SH-SY5Y (cell line): ENCODE results near the gene ZSWIM6.

Experiments
- GATA2 ChIP-seq: IDR thresholded peaks from 2 replicates; pipeline ENCODE4 v1.6.1; 2011; ENCODE audit warnings: mild to moderate bottlenecking, low read depth, low read length
- GATA3 ChIP-seq: IDR thresholded peaks from 2 replicates; pipeline ENCODE4 v1.6.1; 2011; ENCODE audit warnings: low read depth, mild to moderate bottlenecking, low read length, moderate library complexity

DNA sequence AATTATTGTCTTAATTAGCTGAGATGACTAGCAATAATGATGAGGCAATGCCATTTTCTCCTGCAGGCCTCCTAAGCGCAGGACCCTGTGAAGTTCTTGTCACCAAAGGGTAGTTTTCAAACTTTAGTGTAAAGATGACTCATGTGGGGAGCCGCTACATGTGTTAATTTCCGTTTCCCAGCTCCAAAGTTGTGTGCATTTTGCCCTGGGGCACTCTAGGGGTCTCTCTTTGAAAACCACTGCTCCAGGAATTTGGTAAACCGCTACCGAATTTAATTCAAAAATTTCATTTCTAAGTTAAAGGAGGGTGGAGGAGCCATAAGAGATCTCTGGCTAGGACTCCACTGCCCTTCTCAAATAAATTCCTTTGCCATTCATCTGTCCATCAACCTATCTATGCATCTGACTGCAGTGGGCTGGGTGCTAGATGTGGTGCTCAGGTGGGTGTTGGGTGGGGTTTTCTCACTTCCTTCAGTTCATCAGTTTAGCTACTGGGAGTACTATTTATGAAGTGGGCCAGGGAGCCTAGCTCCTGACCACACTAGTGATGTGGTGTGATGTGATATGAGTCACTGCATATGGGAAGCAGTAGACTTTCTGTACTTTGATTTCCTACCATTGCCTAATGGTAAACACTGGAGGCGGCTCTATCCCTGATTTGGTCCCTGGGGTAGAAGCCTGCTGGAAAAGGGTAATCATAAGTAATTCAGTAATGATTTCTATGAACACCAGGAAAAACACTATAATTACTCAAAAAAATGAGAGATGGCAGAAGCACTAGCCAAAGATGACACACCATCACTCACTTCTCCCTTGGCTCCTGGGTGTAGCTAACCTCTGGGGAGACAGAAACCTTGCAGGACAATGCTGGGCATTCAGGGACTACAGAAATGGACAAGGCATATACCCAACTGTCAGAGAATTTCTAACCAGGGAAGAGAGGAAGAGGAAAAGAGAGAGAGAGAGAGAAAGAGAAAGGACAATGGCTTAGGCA, 4.0 kb upstream of the ZSWIM6 start:
- no peak for TF ChIP-seq GATA3
- no peak for TF ChIP-seq GATA2
